WERI-Rb-1 (cell line): ENCODE measurements around the gene SGPP1.
"Not testable (repeated sequence)": the region's sequence is repeated elsewhere in the genome, so short reads cannot be mapped to it uniquely, and the experiment has no call there.

Experiments used
- DNase-seq: peaks from one replicate; pipeline ENCODE4 v3.0.0-alpha.2; 2020
- H3K27ac ChIP-seq: fragments of 250-450 bp; sonication (Bioruptor Pico); 2 replicates; pipeline ENCODE4 v1.5.1; 2020; ENCODE audit warnings: mild to moderate bottlenecking, moderate library complexity
- H3K27me3 ChIP-seq: fragments of 250-450 bp; sonication (Bioruptor Pico); 2 replicates; pipeline ENCODE4 v1.5.1; 2021; ENCODE audit warnings: mild to moderate bottlenecking, low read depth, moderate library complexity; ENCODE audit not compliant: insufficient read depth, severe bottlenecking
- H3K36me3 ChIP-seq: fragments of 250-450 bp; sonication (Bioruptor Pico); 2 replicates; pipeline ENCODE4 v1.5.1; 2020; ENCODE audit warnings: mild to moderate bottlenecking, moderate library complexity
- H3K4me3 ChIP-seq: 2 replicates; pipeline ENCODE4 v1.5.1; 2011; ENCODE audit warnings: low read depth, mild to moderate bottlenecking, control low read depth, low read length
- H3K9me3 ChIP-seq: fragments of 250-450 bp; sonication (Bioruptor Pico); 2 replicates; pipeline ENCODE4 v1.5.1; 2021; ENCODE audit warnings: mild to moderate bottlenecking, moderate library complexity; ENCODE audit not compliant: severe bottlenecking
- CTCF ChIP-seq: IDR thresholded peaks from 2 replicates; pipeline ENCODE4 v1.5.1; 2011; ENCODE audit warnings: low read depth, mild to moderate bottlenecking, control low read depth, inconsistent platforms, low read length

Gene SGPP1

GRCh38 chr14:63757211-63757610 lies 29.3 kb upstream of the SGPP1 start:
- no peak for DNase-seq
- Histone ChIP-seq H3K4me3 (no peak overlapping the region), H3K27me3 (no peaks in the 10 kb centered on the region), H3K9me3 (no peaks in the 10 kb centered on the region), H3K27ac (no peak overlapping the region), H3K36me3 (no peaks in the 10 kb centered on the region)
- no peak for TF ChIP-seq CTCF

- Histone ChIP-seq H3K36me3 (no peaks in the 10 kb centered on the region), H3K27ac (no peak overlapping the region), H3K27me3 (no peaks in the 10 kb centered on the region), H3K4me3 (no peak overlapping the region), H3K9me3 (no peaks in the 10 kb centered on the region)
- DNase-seq = no peak
- no peak for TF ChIP-seq CTCF
These were observed 24.7 kb upstream of the SGPP1 start for GRCh38 chr14:63752449-63753169.

GRCh38 chr14:63751076-63751475 lies 23.2 kb upstream of the SGPP1 start:
- not testable (repeated sequence) for H3K4me3 ChIP-seq, H3K9me3 ChIP-seq, H3K27ac ChIP-seq, H3K36me3 ChIP-seq, DNase-seq, H3K27me3 ChIP-seq

- Histone ChIP-seq H3K27ac (no peak overlapping the region), H3K36me3 (no peaks in the 10 kb centered on the region), H3K27me3 (no peaks in the 10 kb centered on the region), H3K4me3 (no peak overlapping the region), H3K9me3 (no peaks in the 10 kb centered on the region)
- no peak for TF ChIP-seq CTCF
- DNase-seq = no peak
These were observed 20.0 kb upstream of the SGPP1 start for GRCh38 chr14:63747846-63748245.

- H3K27me3 ChIP-seq = no peaks in the 10 kb centered on the region
- DNase-seq = no peak
- no peaks in the 10 kb centered on the region for H3K9me3 ChIP-seq
- no peak overlapping the region for H3K27ac ChIP-seq
- no peaks in the 10 kb centered on the region for H3K36me3 ChIP-seq
- no peak for TF ChIP-seq CTCF
- no peak overlapping the region for H3K4me3 ChIP-seq
These were observed 18.1 kb upstream of the SGPP1 start for GRCh38 chr14:63745858-63746425.

GRCh38 chr14:63745272-63745671 lies 17.4 kb upstream of the SGPP1 start:
- TF ChIP-seq CTCF = no peak
- Histone ChIP-seq H3K36me3 (no peaks in the 10 kb centered on the region), H3K27ac (no peak overlapping the region), H3K27me3 (no peaks in the 10 kb centered on the region), H3K4me3 (no peak overlapping the region), H3K9me3 (no peaks in the 10 kb centered on the region)
- DNase-seq = no peak
